Panc1 (cell line): ENCODE data around the gene IVD. TPM values are rescaled to one million over a fixed set of nuclear protein-coding genes. Genes with fewer than 3 reads are reported as not detected.

ENCODE experiments used
- ATAC-seq: fragments of 200-7000 bp; cut with Tn5 transposase; 2 replicates; pipeline ENCODE4 v1.9.1; 2020; ENCODE audit warnings: mild to moderate bottlenecking, moderate library complexity
- BruUV-seq: library from RNA; stranded (reverse); fragments of 400-500 nt; replicated peaks from 2 replicates; lab custom pipeline; 2021; lab: Mats Ljungman, UMichigan
- CTCF ChIA-PET: fragments of 300-600 bp; sonication (Branson Sonifier 250); formaldehyde crosslinking; loops from one replicate; lab custom pipeline; 2022; ENCODE audit warnings: antibody characterized with exemption; lab: Charles Lee
- POLR2A ChIA-PET: fragments of 300-600 bp; sonication (Branson Sonifier 250); formaldehyde crosslinking; loops from one replicate; lab custom pipeline; 2022; ENCODE audit warnings: antibody characterized with exemption; lab: Charles Lee
- DNase-seq: peaks from one replicate; pipeline ENCODE4 v3.0.0-alpha.2; 2010; ENCODE audit warnings: low read depth, low spot score
- H3K27ac ChIP-seq: 2 replicates; pipeline ENCODE4 v1.5.1; 2011; ENCODE audit warnings: mild to moderate bottlenecking, low read length, inconsistent platforms
- H3K27me3 ChIP-seq: fragments of 200-500 bp; sonication (Bioruptor generic); 2 replicates; pipeline ENCODE4 v1.6.0; 2014; ENCODE audit warnings: low read length, inconsistent platforms; ENCODE audit not compliant: control insufficient read depth, insufficient read depth
- H3K36me3 ChIP-seq: fragments of 200-500 bp; sonication (Bioruptor generic); 2 replicates; pipeline ENCODE4 v1.5.1; 2014; ENCODE audit warnings: inconsistent platforms, mild to moderate bottlenecking, low read length, moderate library complexity; ENCODE audit not compliant: control insufficient read depth, insufficient read depth
- H3K4me1 ChIP-seq: 2 replicates; pipeline ENCODE4 v1.5.1; 2011; ENCODE audit warnings: inconsistent platforms, mild to moderate bottlenecking, low read length, moderate library complexity; ENCODE audit not compliant: control insufficient read depth, insufficient read depth
- H3K4me3 ChIP-seq, 2 experiments: 2 replicates each; pipeline ENCODE4 v1.5.1; 2011 to 2012; ENCODE audit warnings: low read depth in 2 of 2, low read length in 2 of 2, mild to moderate bottlenecking in 2 of 2, inconsistent platforms in 1 of 2, moderate library complexity in 1 of 2
- H3K9me3 ChIP-seq: fragments of 200-500 bp; sonication (Bioruptor generic); 2 replicates; pipeline ENCODE4 v1.5.1; 2014; ENCODE audit warnings: low read depth, mild to moderate bottlenecking, inconsistent platforms, low read length, moderate library complexity; ENCODE audit not compliant: control insufficient read depth, insufficient read depth
- CTCF ChIP-seq: fragments of 450-650 bp; IDR thresholded peaks from 2 replicates; pipeline ENCODE4 v1.5.1; 2017; ENCODE audit warnings: mild to moderate bottlenecking
- POLR2AphosphoS5 ChIP-seq: IDR thresholded peaks from 2 replicates; pipeline ENCODE4 v1.6.1; 2012; ENCODE audit warnings: mild to moderate bottlenecking, low read depth, low read length, moderate library complexity
- REST ChIP-seq, 2 experiments: IDR thresholded peaks; 2 replicates each; pipeline ENCODE4 v1.6.1; 2011 to 2012; ENCODE audit warnings: low read depth in 2 of 2, control low read depth in 1 of 2, low read length in 1 of 2, mild to moderate bottlenecking in 1 of 2, moderate library complexity in 1 of 2; ENCODE audit not compliant: insufficient read depth in 1 of 2
- SIN3A ChIP-seq: IDR thresholded peaks from 2 replicates; pipeline ENCODE4 v1.6.1; 2012; ENCODE audit warnings: low read depth, mild to moderate bottlenecking, low read length, moderate library complexity, borderline replicate concordance; ENCODE audit not compliant: insufficient read depth
- TCF7L2 ChIP-seq: IDR thresholded peaks from 2 replicates; pipeline ENCODE4 v1.6.1; 2011; ENCODE audit warnings: mild to moderate bottlenecking, low read depth, low read length, inconsistent platforms
- in situ Hi-C: cut with HindIII; loops from 2 replicates; pipeline ENCODE4 v1.10.0; 2016; ENCODE audit warnings: low sequenced_read_pairs, low pct_unique_long_range_greater_than_20kb
- intact Hi-C: fragments of 100-400 bp; cut with micrococcal nuclease; formaldehyde crosslinking; loops from one replicate; pipeline ENCODE4 v1.10.0; 2022; ENCODE audit not compliant: unreplicated experiment
- total RNA-seq: library from RNA; stranded (reverse); gene quantifications from one replicate; pipeline ENCODE4 v1.2.1, GENCODE V29; 2021; ENCODE audit not compliant: unreplicated experiment

IVD gene
- total RNA-seq, 1 experiment from 2014 or later: 74.6 TPM

- H3K27ac ChIP-seq: no peak overlapping the region
- ChIA-PET CTCF (interaction anchor here (0.6 kb wide), 1 partner anchor 330 kb away, joined by 5 read pairs; no protein-coding TSS in a partner anchor), POLR2A (interaction anchor here (0.6 kb wide), 1 partner anchor 288 kb away, joined by 20 read pairs; no protein-coding TSS in a partner anchor)
- intact Hi-C loops: no loop called here
- BruUV-seq: no TSS peak
- no peaks in the 10 kb centered on the region for H3K27me3 ChIP-seq
- TF ChIP-seq TCF7L2 (no peak), POLR2AphosphoS5 (no peak), REST (IDR thresholded peaks at IDR 0.05; ENCODE audit: insufficient read depth in 1 of 2, low read depth in 2 of 2, low read length in 1 of 2) (no peak), SIN3A (no peak), CTCF (no peak)
- DNase-seq (no peak), ATAC-seq (no peak)
- H3K9me3 ChIP-seq: no peaks in the 10 kb centered on the region
- in situ Hi-C loops: no loop called here
- peaks cover 8% of the 10 kb centered on the region; the same call in 1 of the 2 replicates for H3K4me1 ChIP-seq
- H3K4me3 ChIP-seq: no peak overlapping the region
- H3K36me3 ChIP-seq: no peaks in the 10 kb centered on the region
These were observed 28.0 kb upstream of the IVD start for GRCh38 chr15:40377606-40378005.

- POLR2A ChIA-PET: no interaction called here
- no peak overlapping the region for H3K4me3 ChIP-seq
- H3K4me1 ChIP-seq: peaks cover 11% of the 10 kb centered on the region; the same call in 1 of the 2 replicates
- no peaks in the 10 kb centered on the region for H3K9me3 ChIP-seq
- H3K27ac ChIP-seq: no peak overlapping the region
- intact Hi-C loops (no loop called here), in situ Hi-C loops (no loop called here)
- 0 out of 2 replicates have a peak, but pooled peaks cover 3% of the 10 kb centered on the region for H3K36me3 ChIP-seq
- DNase-seq (no peak), ATAC-seq (no peak)
- no TSS peak for BruUV-seq
- CTCF ChIA-PET: no interaction called here
- TF ChIP-seq POLR2AphosphoS5 (no peak), SIN3A (no peak), CTCF (no peak), REST (IDR thresholded peaks at IDR 0.05; ENCODE audit: insufficient read depth in 1 of 2, low read depth in 2 of 2, low read length in 1 of 2) (no peak), TCF7L2 (no peak)
- no peaks in the 10 kb centered on the region for H3K27me3 ChIP-seq
These were observed 26.2 kb upstream of the IVD start for GRCh38 chr15:40379374-40379773.
